Measurements from ENCODE around the gene C11orf42.
A peak's percentile ranks its signal among the peaks of the same experiment; 100 is the strongest.

C11orf42 gene

DNA sequence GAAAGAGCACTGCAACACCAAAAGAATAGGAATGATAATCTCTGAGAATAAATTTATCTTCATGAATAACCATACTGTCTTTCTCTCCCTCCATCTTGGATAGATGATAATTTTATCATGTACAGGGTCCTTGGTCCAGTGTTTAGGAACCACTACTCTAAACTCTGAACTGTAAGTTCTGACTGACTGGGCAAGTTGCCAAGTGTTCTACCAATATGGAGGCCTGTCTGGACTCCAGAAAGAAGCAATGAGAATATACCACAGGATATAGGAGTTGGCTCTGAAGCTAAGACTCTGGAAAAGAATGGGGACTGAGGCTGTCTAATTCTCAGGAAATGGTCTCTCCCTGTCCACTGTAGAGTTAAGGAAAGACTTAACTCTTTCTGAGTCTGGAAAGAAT is 27.5 kb downstream of the C11orf42 start (continued):
- TF ChIP-seq GLIS3 (CRISPR knock-in tag; IDR thresholded peaks at IDR 0.05) (no peak), ZNF565 (CRISPR knock-in tag; conservative IDR thresholded peaks at IDR 0.05; ENCODE audit: low read depth) (no peak), ZC3H10 (CRISPR knock-in tag; IDR thresholded peaks at IDR 0.05) (no peak), SNAI2 (CRISPR knock-in tag; IDR thresholded peaks at IDR 0.05) (no peak), CSDC2 (CRISPR knock-in tag; IDR thresholded peaks at IDR 0.05) (no peak)

GRCh38 chr11:6233984-6234386 is 28.6 kb downstream of the C11orf42 start:
- peak; percentile 5 for ATAC-seq
- TF ChIP-seq ZNF565 (CRISPR knock-in tag; conservative IDR thresholded peaks at IDR 0.05; ENCODE audit: low read depth) (no peak), SNAI2 (CRISPR knock-in tag; IDR thresholded peaks at IDR 0.05) (no peak), ARNTL (CRISPR knock-in tag; IDR thresholded peaks at IDR 0.05; ENCODE audit: borderline replicate concordance, low read depth) (no peak), CREB5 (CRISPR knock-in tag; IDR thresholded peaks at IDR 0.05; ENCODE audit: low read depth) (no peak), ZNF70 (CRISPR knock-in tag; IDR thresholded peaks at IDR 0.05) (no peak), OSR1 (CRISPR knock-in tag; IDR thresholded peaks at IDR 0.05) (no peak)

GRCh38 chr11:6234387-6235107 is 29.2 kb downstream of the C11orf42 start, which contains the start of gene FHIP1B:
FHIP1B (minus strand) TSS chr11:6234636; CDS start chr11:6224516, 10,120 bp downstream.
- TF ChIP-seq ISL1 (CRISPR knock-in tag; IDR thresholded peaks at IDR 0.05): no peak
- no peak for TF ChIP-seq ZFP3 (CRISPR knock-in tag; IDR thresholded peaks at IDR 0.05)
- TF ChIP-seq ZNF70 (CRISPR knock-in tag; IDR thresholded peaks at IDR 0.05): no peak
- no peak for TF ChIP-seq TCF4 (CRISPR knock-in tag; IDR thresholded peaks at IDR 0.05; ENCODE audit: borderline replicate concordance)
- no peak for TF ChIP-seq ESRRG (CRISPR knock-in tag; IDR thresholded peaks at IDR 0.05)
- no peak for TF ChIP-seq ARNTL (CRISPR knock-in tag; IDR thresholded peaks at IDR 0.05; ENCODE audit: borderline replicate concordance, low read depth)
- TF ChIP-seq, protein P1, sequence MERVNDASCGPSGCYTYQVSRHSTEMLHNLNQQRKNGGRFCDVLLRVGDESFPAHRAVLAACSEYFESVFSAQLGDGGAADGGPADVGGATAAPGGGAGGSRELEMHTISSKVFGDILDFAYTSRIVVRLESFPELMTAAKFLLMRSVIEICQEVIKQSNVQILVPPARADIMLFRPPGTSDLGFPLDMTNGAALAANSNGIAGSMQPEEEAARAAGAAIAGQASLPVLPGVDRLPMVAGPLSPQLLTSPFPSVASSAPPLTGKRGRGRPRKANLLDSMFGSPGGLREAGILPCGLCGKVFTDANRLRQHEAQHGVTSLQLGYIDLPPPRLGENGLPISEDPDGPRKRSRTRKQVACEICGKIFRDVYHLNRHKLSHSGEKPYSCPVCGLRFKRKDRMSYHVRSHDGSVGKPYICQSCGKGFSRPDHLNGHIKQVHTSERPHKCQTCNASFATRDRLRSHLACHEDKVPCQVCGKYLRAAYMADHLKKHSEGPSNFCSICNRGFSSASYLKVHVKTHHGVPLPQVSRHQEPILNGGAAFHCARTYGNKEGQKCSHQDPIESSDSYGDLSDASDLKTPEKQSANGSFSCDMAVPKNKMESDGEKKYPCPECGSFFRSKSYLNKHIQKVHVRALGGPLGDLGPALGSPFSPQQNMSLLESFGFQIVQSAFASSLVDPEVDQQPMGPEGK (CRISPR knock-in tag; IDR thresholded peaks at IDR 0.05; ENCODE audit: borderline replicate concordance): no peak
- TF ChIP-seq RARB (CRISPR knock-in tag; IDR thresholded peaks at IDR 0.05): no peak
- no peak for TF ChIP-seq CSRNP3 (CRISPR knock-in tag; IDR thresholded peaks at IDR 0.05)
- no peak for TF ChIP-seq GLIS3 (CRISPR knock-in tag; IDR thresholded peaks at IDR 0.05)
- TF ChIP-seq PPARA (CRISPR knock-in tag; IDR thresholded peaks at IDR 0.05; ENCODE audit: borderline replicate concordance): no peak
- ATAC-seq: peak; percentile 95

DNA sequence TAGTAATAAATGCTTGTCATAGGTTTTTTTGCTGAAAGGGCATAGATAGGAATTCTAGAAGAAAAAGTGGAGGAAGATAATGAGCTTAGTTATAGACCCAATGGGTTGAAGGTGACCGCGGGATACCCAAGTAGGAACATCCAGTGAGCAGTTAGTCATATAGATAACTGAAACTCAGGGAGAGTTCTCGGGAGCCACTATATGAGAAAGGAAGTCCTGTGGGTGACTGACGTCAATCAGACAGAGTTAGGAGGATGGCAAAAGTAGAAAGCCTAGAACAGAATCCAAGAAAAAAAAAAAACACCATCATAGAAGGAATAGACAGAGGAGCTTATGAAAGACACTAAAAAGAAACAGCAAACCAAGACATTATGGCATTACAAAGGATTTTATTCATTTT is 31.9 kb downstream of the C11orf42 start:
- TF ChIP-seq TOX (CRISPR knock-in tag; IDR thresholded peaks at IDR 0.05; ENCODE audit: borderline replicate concordance): no peak
- TF ChIP-seq CSRNP3 (CRISPR knock-in tag; IDR thresholded peaks at IDR 0.05): no peak
- TF ChIP-seq GLIS3 (CRISPR knock-in tag; IDR thresholded peaks at IDR 0.05): no peak
- TF ChIP-seq CSDC2 (CRISPR knock-in tag; IDR thresholded peaks at IDR 0.05): no peak
- no peak for TF ChIP-seq CREB5 (CRISPR knock-in tag; IDR thresholded peaks at IDR 0.05; ENCODE audit: low read depth)
- TF ChIP-seq TSHZ2 (CRISPR knock-in tag; IDR thresholded peaks at IDR 0.05): no peak
- TF ChIP-seq ESRRG (CRISPR knock-in tag; IDR thresholded peaks at IDR 0.05): no peak
- TF ChIP-seq ARNTL (CRISPR knock-in tag; IDR thresholded peaks at IDR 0.05; ENCODE audit: borderline replicate concordance, low read depth): no peak
- ATAC-seq: no peak
